ENCODE results near the gene CTCFL. TPM values are rescaled to one million over a fixed set of nuclear protein-coding genes. Genes with fewer than 3 reads are reported as not detected.

Gene CTCFL
- total and polyA plus RNA-seq, 10 donors: 0.23 to 0.45 (median 0.26) TPM; not detected in 7

GRCh38 chr20:57564180-57564802 lies 39.4 kb upstream of the CTCFL start:
- Histone ChIP-seq H3K9me3 (no peaks in the 10 kb centered on the region), H3K27ac (no peak overlapping the region), H3K4me1 (peaks cover 0 to 5% (median 0%) of the 10 kb centered on the region in 6 donors), H3K36me3 (no peaks in the 10 kb centered on the region), H3K27me3 (replicated peaks in 1 of 7) (peaks cover 0 to 38% (median 0%) of the 10 kb centered on the region in 7 donors), H3K4me3 (no peak overlapping the region)
- intact Hi-C loops (cut with DNase I; ENCODE audit: low total_unique reads): no loop called here
- TF ChIP-seq CTCF (IDR thresholded peaks at IDR 0.05 in 8 of 11, conservative IDR thresholded peaks at IDR 0.05 in 3 of 11) (no peak), POLR2A (IDR thresholded peaks at IDR 0.05) (no peak), POLR2AphosphoS5 (IDR thresholded peaks at IDR 0.05) (no peak)
- 84 to 89% (median 87%) methylated on average over 13 to 14 of the region's 14 CpGs for WGBS, 5 donors
- DNase-seq: peak; percentile 43

- 96 to 99% (median 97%) methylated on average over 12 of the region's 12 CpGs for WGBS, 5 donors
- no peaks in the 10 kb centered on the region for H3K9me3 ChIP-seq
- no peaks in the 10 kb centered on the region for H3K36me3 ChIP-seq
- no peak for TF ChIP-seq CTCF (IDR thresholded peaks at IDR 0.05 in 8 of 11, conservative IDR thresholded peaks at IDR 0.05 in 3 of 11)
- TF ChIP-seq POLR2A (IDR thresholded peaks at IDR 0.05): no peak
- TF ChIP-seq POLR2AphosphoS5 (IDR thresholded peaks at IDR 0.05): no peak
- DNase-seq: peak; percentile 51
- H3K4me1 ChIP-seq: peaks cover 0 to under 1% (median 0%) of the 10 kb centered on the region in 6 donors
- H3K27ac ChIP-seq: no peak overlapping the region
- no peak overlapping the region for H3K4me3 ChIP-seq
- peaks cover 0 to 40% (median 0%) of the 10 kb centered on the region in 7 donors for H3K27me3 ChIP-seq (replicated peaks in 1 of 7)
- intact Hi-C loops (cut with DNase I; ENCODE audit: low total_unique reads): no loop called here
Measured at GRCh38 chr20:57563522-57563921, 38.6 kb upstream of the CTCFL start.

GRCh38 chr20:57562541-57563465 lies 37.9 kb upstream of the CTCFL start:
- H3K27me3 ChIP-seq (replicated peaks in 1 of 7): peaks cover 0 to 42% (median 0%) of the 10 kb centered on the region in 7 donors
- DNase-seq: peak; percentile 59
- intact Hi-C loops (cut with DNase I; ENCODE audit: low total_unique reads): no loop called here
- no peak overlapping the region for H3K27ac ChIP-seq
- no peak overlapping the region for H3K4me3 ChIP-seq
- no peaks in the 10 kb centered on the region for H3K9me3 ChIP-seq
- no peaks in the 10 kb centered on the region for H3K4me1 ChIP-seq
- H3K36me3 ChIP-seq: no peaks in the 10 kb centered on the region
- WGBS, 5 donors: 88 to 93% (median 92%) methylated on average over 35 of the region's 35 CpGs
- TF ChIP-seq CTCF (IDR thresholded peaks at IDR 0.05 in 8 of 11, conservative IDR thresholded peaks at IDR 0.05 in 3 of 11): no peak
- no peak for TF ChIP-seq POLR2A (IDR thresholded peaks at IDR 0.05)
- no peak for TF ChIP-seq POLR2AphosphoS5 (IDR thresholded peaks at IDR 0.05)

Data from spleen (tissue), 11 donors.